DND-41 (cell line): ENCODE data around the gene CEP104.

Experiments used
- ATAC-seq: fragments of 200-7000 bp; cut with Tn5 transposase; 3 replicates; pipeline ENCODE4 v1.9.1; 2021; ENCODE audit warnings: low read depth; ENCODE audit not compliant: insufficient read depth
- DNase-seq: peaks from one replicate; pipeline ENCODE4 v3.0.0-alpha.2; 2020
- H2AFZ ChIP-seq: 2 replicates; pipeline ENCODE4 v1.6.0; 2012; ENCODE audit warnings: low read depth, low read length
- H3K27ac ChIP-seq: 2 replicates; pipeline ENCODE4 v1.5.1; 2012; ENCODE audit warnings: low read length, inconsistent platforms
- H3K27me3 ChIP-seq: fragments of 200-600 bp; sonication (generic); 2 replicates; pipeline ENCODE4 v1.6.0; 2012; ENCODE audit warnings: low read length, mild to moderate bottlenecking, inconsistent platforms; ENCODE audit not compliant: insufficient read depth, poor library complexity
- H3K36me3 ChIP-seq: 2 replicates; pipeline ENCODE4 v1.5.1; 2012; ENCODE audit warnings: low read length, inconsistent platforms; ENCODE audit not compliant: insufficient read depth
- H3K4me1 ChIP-seq: 2 replicates; pipeline ENCODE4 v1.5.1; 2012; ENCODE audit warnings: mild to moderate bottlenecking, low read length; ENCODE audit not compliant: insufficient read depth
- H3K4me2 ChIP-seq: 2 replicates; pipeline ENCODE4 v1.6.0; 2012; ENCODE audit warnings: mild to moderate bottlenecking, moderate library complexity, low read length, inconsistent platforms; ENCODE audit not compliant: insufficient read depth
- H3K4me3 ChIP-seq, 2 experiments: fragments of 200-600 bp in 1 of 2; shearing (Covaris generic) in 1 of 2; 2 replicates each; pipeline ENCODE4 v1.5.1; 2012 to 2016; ENCODE audit warnings: inconsistent platforms in 2 of 2, low read length in 2 of 2, mild to moderate bottlenecking in 2 of 2, low read depth in 1 of 2, moderate library complexity in 1 of 2
- H3K79me2 ChIP-seq: 2 replicates; pipeline ENCODE4 v1.6.0; 2012; ENCODE audit warnings: low read length, inconsistent platforms; ENCODE audit not compliant: insufficient read depth
- H3K9ac ChIP-seq: 2 replicates; pipeline ENCODE4 v1.6.0; 2012; ENCODE audit warnings: low read depth, mild to moderate bottlenecking, inconsistent platforms, low read length, moderate library complexity
- H3K9me3 ChIP-seq: 2 replicates; pipeline ENCODE4 v1.5.1; 2012; ENCODE audit warnings: low read length, moderate library complexity, mild to moderate bottlenecking, inconsistent platforms; ENCODE audit not compliant: insufficient read depth, severe bottlenecking
- H4K20me1 ChIP-seq: 2 replicates; pipeline ENCODE4 v1.6.0; 2012; ENCODE audit warnings: low read length; ENCODE audit not compliant: insufficient read depth
- EZH2 ChIP-seq: IDR thresholded peaks from 3 replicates; pipeline ENCODE4 v1.6.1; 2012; ENCODE audit warnings: borderline replicate concordance, low read depth, mild to moderate bottlenecking, moderate library complexity, low read length, inconsistent platforms; ENCODE audit not compliant: severe bottlenecking
- TF ChIP-seq, protein P1 (sequence below): IDR thresholded peaks from 2 replicates; pipeline ENCODE4 v1.5.1; 2012; ENCODE audit warnings: borderline replicate concordance, low read length, moderate library complexity, mild to moderate bottlenecking; ENCODE audit not compliant: poor library complexity, severe bottlenecking; ENCODE audit errors: extremely low read depth

Gene CEP104

DNA sequence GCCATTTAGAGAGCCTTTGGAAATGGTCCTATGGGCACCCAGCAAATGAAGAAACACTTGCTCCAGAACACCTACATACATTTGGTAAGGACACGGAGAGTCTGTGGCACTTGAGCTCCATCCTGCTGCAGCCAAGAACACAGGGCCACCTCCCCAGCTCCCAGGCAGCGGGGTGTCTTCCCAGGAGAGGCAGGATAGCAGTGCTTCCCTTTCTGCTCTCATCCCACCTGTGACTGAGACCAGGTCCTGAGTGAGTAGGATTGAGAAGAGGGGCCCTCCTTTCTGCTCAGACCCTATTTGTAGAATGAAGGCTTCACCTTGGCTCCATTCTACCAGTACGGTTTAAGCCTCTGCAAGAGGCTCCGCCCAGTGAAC, 38.9 kb upstream of the CEP104 start:
- no peak for ATAC-seq
- no peak overlapping the region for H3K4me3 ChIP-seq
- no peak for TF ChIP-seq EZH2
- TF ChIP-seq, protein P1, sequence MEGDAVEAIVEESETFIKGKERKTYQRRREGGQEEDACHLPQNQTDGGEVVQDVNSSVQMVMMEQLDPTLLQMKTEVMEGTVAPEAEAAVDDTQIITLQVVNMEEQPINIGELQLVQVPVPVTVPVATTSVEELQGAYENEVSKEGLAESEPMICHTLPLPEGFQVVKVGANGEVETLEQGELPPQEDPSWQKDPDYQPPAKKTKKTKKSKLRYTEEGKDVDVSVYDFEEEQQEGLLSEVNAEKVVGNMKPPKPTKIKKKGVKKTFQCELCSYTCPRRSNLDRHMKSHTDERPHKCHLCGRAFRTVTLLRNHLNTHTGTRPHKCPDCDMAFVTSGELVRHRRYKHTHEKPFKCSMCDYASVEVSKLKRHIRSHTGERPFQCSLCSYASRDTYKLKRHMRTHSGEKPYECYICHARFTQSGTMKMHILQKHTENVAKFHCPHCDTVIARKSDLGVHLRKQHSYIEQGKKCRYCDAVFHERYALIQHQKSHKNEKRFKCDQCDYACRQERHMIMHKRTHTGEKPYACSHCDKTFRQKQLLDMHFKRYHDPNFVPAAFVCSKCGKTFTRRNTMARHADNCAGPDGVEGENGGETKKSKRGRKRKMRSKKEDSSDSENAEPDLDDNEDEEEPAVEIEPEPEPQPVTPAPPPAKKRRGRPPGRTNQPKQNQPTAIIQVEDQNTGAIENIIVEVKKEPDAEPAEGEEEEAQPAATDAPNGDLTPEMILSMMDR = no peak
- H3K9me3 ChIP-seq = peaks cover 5% of the 10 kb centered on the region
- no peak overlapping the region for H3K27ac ChIP-seq
- no peak overlapping the region for H2AFZ ChIP-seq
- H3K27me3 ChIP-seq = no peaks in the 10 kb centered on the region
- no peak overlapping the region for H3K4me2 ChIP-seq
- peaks cover 50% of the 10 kb centered on the region for H3K36me3 ChIP-seq
- no peak for DNase-seq
- peaks cover 28% of the 10 kb centered on the region for H3K4me1 ChIP-seq
- peaks cover 44% of the 10 kb centered on the region for H4K20me1 ChIP-seq
- H3K79me2 ChIP-seq = peaks cover 76% of the 10 kb centered on the region
- H3K9ac ChIP-seq = no peak overlapping the region

DNA sequence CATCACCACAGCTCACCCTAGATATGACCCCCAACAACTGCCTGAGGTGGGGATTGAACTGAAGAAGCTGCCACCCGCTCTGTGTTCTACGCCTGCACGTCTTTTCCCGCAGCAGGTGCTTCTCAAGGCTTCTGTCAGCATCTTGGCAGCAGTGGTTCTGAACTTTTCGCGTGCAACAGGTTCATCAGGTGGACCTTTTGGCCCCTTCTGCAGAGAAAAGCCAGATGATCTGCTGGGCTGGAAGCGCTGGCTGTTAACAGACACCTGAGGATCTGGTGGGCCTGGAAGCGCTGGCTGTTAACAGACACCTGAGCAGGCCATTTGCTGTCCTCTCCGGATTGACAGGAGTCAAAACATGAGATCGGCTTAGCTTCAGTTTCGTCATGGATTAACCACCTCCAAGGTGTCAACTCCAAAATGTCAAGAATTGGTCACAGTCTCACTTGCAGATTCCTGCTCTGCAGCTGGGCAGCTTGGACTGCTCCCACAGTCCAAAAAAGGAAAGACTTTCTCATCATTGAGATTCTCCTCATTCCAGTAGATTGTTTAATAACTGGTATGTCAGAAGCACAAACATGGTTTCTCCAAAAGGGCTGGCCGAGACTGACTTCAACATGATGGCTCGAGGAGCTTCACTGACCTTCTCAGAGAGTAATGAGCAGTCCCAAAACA, 38.4 kb upstream of the CEP104 start:
- no peak overlapping the region for H2AFZ ChIP-seq
- H3K4me3 ChIP-seq = no peak overlapping the region
- peaks cover 76% of the 10 kb centered on the region for H3K79me2 ChIP-seq
- peaks cover 5% of the 10 kb centered on the region for H3K9me3 ChIP-seq
- no peaks in the 10 kb centered on the region for H3K27me3 ChIP-seq
- DNase-seq (no peak), ATAC-seq (no peak)
- H3K36me3 ChIP-seq = peaks cover 55% of the 10 kb centered on the region
- H3K4me1 ChIP-seq = peaks cover 25% of the 10 kb centered on the region
- peaks cover 47% of the 10 kb centered on the region for H4K20me1 ChIP-seq
- no peak overlapping the region for H3K9ac ChIP-seq
- TF ChIP-seq, protein P1 = no peak
- TF ChIP-seq EZH2 = no peak
- H3K27ac ChIP-seq = no peak overlapping the region
- no peak overlapping the region for H3K4me2 ChIP-seq

DNA sequence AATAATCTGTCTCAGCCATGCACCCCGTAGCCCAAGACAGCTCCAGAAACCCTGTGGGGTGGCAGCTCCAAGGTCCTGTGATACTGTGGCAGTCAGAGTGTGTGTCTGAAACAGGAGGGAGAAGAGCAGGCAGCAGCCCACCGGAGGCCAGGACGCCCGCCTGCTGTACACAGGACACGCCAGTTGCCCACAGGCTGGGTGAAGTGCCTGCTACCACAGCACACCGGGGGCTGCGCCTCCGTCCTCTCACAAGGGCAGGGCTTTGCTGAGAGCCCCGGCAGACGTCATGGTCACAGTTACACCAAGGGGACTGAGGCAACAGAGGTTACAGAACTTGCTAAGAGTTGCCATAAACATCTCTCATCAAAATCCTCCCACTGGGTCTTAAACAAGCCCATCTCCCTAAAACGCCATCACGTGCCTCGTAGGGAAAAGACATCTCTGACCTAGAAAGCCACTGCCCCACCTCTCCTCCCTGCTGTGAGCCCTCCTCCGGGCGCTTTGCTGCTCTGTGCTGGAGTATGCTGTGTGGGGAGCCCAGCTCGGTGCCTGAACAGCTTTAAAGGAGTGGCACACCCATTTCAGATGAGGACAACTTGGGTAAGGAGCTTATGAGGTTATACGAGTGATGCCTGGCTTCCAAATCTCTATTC, 37.7 kb upstream of the CEP104 start:
- Histone ChIP-seq H3K27me3 (no peaks in the 10 kb centered on the region), H4K20me1 (peaks cover 52% of the 10 kb centered on the region), H3K79me2 (peaks cover 73% of the 10 kb centered on the region), H3K4me1 (peaks cover 25% of the 10 kb centered on the region), H3K36me3 (peaks cover 61% of the 10 kb centered on the region), H3K27ac (no peak overlapping the region), H3K4me3 (no peak overlapping the region), H3K4me2 (no peak overlapping the region), H2AFZ (no peak overlapping the region), H3K9me3 (peaks cover 5% of the 10 kb centered on the region), H3K9ac (no peak overlapping the region)
- no peak for ATAC-seq
- DNase-seq = no peak
- TF ChIP-seq, protein P1 = no peak
- TF ChIP-seq EZH2 = no peak
